SK-N-SH (cell line): ENCODE results near the gene SH2D3C. TPM values are rescaled to one million over a fixed set of nuclear protein-coding genes. Genes with fewer than 3 reads are reported as not detected.

Source experiments
- CTCF ChIA-PET: fragments of 300-600, 350-600 bp; formaldehyde crosslinking; extraction: SDS; loops from one replicate; lab custom pipeline; 2021; lab: Yijun Ruan, JAX
- POLR2A ChIA-PET: fragments of 350-600 bp; sonication (Branson Sonifier 250); formaldehyde crosslinking; extraction: SDS; loops from one replicate; lab custom pipeline; 2020; ENCODE audit warnings: antibody characterized with exemption, inconsistent platforms; lab: Yijun Ruan, JAX
- DNase-seq: peaks from one replicate; pipeline ENCODE4 v3.0.0; 2012
- H2AFZ ChIP-seq: fragments of 200-600 bp; sonication (generic); 2 replicates; pipeline ENCODE4 v1.8.1; 2016; ENCODE audit warnings: antibody characterized with exemption, mild to moderate bottlenecking, low read depth
- H3F3A ChIP-seq: fragments of 200-600 bp; sonication (generic); replicated peaks from 2 replicates; pipeline ENCODE3; 2016; ENCODE audit warnings: antibody characterized with exemption, mild to moderate bottlenecking; ENCODE audit not compliant: insufficient read depth
- H3K27ac ChIP-seq, 2 experiments: fragments of 200-500 bp in 1 of 2; fragments of 200-600 bp in 1 of 2; sonication (Bioruptor generic) in 1 of 2; sonication (generic), shearing (Covaris generic) in 1 of 2; 2 replicates each; pipeline versions ENCODE4 v1.5.1 to v1.6.1; 2014 to 2016; ENCODE audit warnings: low read depth in 2 of 2, inconsistent platforms in 1 of 2, low read length in 1 of 2, mild to moderate bottlenecking in 1 of 2, mixed read lengths in 1 of 2
- H3K27me3 ChIP-seq: fragments of 200-600 bp; sonication (generic), shearing (Covaris generic); 2 replicates; pipeline ENCODE4 v1.6.1; 2016; ENCODE audit warnings: mixed run types; ENCODE audit not compliant: insufficient read depth
- H3K36me3 ChIP-seq, 2 experiments: fragments of 200-500 bp in 1 of 2; fragments of 200-600 bp in 1 of 2; sonication (Bioruptor generic) in 1 of 2; sonication (generic) in 1 of 2; replicated peaks in 1 of 2; 2 replicates each; pipeline versions ENCODE3 to v1.5.1; 2014 to 2016; ENCODE audit warnings: low read length in 1 of 2, mild to moderate bottlenecking in 1 of 2; ENCODE audit not compliant: insufficient read depth in 2 of 2, control insufficient read depth in 1 of 2
- H3K4me1 ChIP-seq, 2 experiments: fragments of 200-500 bp in 1 of 2; fragments of 200-600 bp in 1 of 2; sonication (Bioruptor generic) in 1 of 2; sonication (generic), shearing (Covaris generic) in 1 of 2; 2 replicates each; pipeline versions ENCODE4 v1.5.1 to v1.6.1; 2014 to 2016; ENCODE audit warnings: low read depth in 1 of 2, low read length in 1 of 2, mixed run types in 1 of 2; ENCODE audit not compliant: insufficient read depth in 2 of 2, control insufficient read depth in 1 of 2
- H3K4me2 ChIP-seq: fragments of 200-600 bp; sonication (generic), shearing (Covaris generic); 2 replicates; pipeline ENCODE4 v1.6.1; 2017; ENCODE audit warnings: mixed run types
- H3K4me3 ChIP-seq, 2 experiments: fragments of 200-500 bp in 1 of 2; fragments of 200-600 bp in 1 of 2; sonication (Bioruptor generic) in 1 of 2; sonication (generic), shearing (Covaris generic) in 1 of 2; 2 replicates each; pipeline versions ENCODE4 v1.5.1 to v1.8.1; 2014 to 2016; ENCODE audit warnings: low read depth in 2 of 2, inconsistent platforms in 1 of 2, low read length in 1 of 2, mild to moderate bottlenecking in 1 of 2, mixed read lengths in 1 of 2, moderate library complexity in 1 of 2
- H3K79me2 ChIP-seq: fragments of 200-600 bp; sonication (generic); 2 replicates; pipeline ENCODE4 v1.8.1; 2017; ENCODE audit warnings: mild to moderate bottlenecking; ENCODE audit not compliant: insufficient read depth
- H3K9ac ChIP-seq: fragments of 200-600 bp; sonication (generic); 2 replicates; pipeline ENCODE4 v1.6.1; 2017; ENCODE audit warnings: mixed run types
- H3K9me2 ChIP-seq: fragments of 200-600 bp; sonication (generic); 2 replicates; pipeline ENCODE4 v1.6.1; 2017; ENCODE audit warnings: mixed run types
- H3K9me3 ChIP-seq: fragments of 200-600 bp; sonication (generic); 2 replicates; pipeline ENCODE4 v1.6.1; 2017; ENCODE audit warnings: mixed run types, mild to moderate bottlenecking, moderate library complexity
- H4K20me1 ChIP-seq: fragments of 200-600 bp; sonication (generic); 2 replicates; pipeline ENCODE4 v1.6.1; 2017; ENCODE audit warnings: mild to moderate bottlenecking, mixed run types; ENCODE audit not compliant: insufficient read depth
- ELF1 ChIP-seq: IDR thresholded peaks from 2 replicates; pipeline ENCODE4 v1.4.0; 2012
- EZH2phosphoT487 ChIP-seq: fragments of 200-600 bp; sonication (generic); IDR thresholded peaks from 2 replicates; pipeline ENCODE4 v1.6.1; 2017; ENCODE audit warnings: low read depth, mixed run types, mild to moderate bottlenecking, antibody characterized with exemption, moderate library complexity, borderline replicate concordance
- FOXM1 ChIP-seq: IDR thresholded peaks from 2 replicates; pipeline ENCODE4 v1.4.0; 2012; ENCODE audit warnings: low read depth, mild to moderate bottlenecking
- GABPA ChIP-seq: IDR thresholded peaks from 2 replicates; pipeline ENCODE4 v1.4.0; 2012; ENCODE audit warnings: low read depth, mild to moderate bottlenecking
- IRF3 ChIP-seq: fragments of 150-350 bp; IDR thresholded peaks from 2 replicates; pipeline ENCODE4 v1.6.1; 2016; ENCODE audit warnings: mild to moderate bottlenecking, low read depth, low read length
- MAX ChIP-seq: IDR thresholded peaks from 2 replicates; pipeline ENCODE4 v1.4.0; 2012; ENCODE audit warnings: low read depth
- MEF2A ChIP-seq: IDR thresholded peaks from 2 replicates; pipeline ENCODE4 v1.4.0; 2012; ENCODE audit warnings: low read depth, borderline replicate concordance
- MXI1 ChIP-seq: IDR thresholded peaks from 2 replicates; pipeline ENCODE4 v1.6.1; 2012; ENCODE audit warnings: mild to moderate bottlenecking, low read depth, low read length, improper control_type of control experiment
- NFIC ChIP-seq: IDR thresholded peaks from 2 replicates; pipeline ENCODE4 v1.4.0; 2012; ENCODE audit warnings: borderline replicate concordance
- RFX5 ChIP-seq: IDR thresholded peaks from 2 replicates; pipeline ENCODE4 v1.6.1; 2012; ENCODE audit warnings: mild to moderate bottlenecking, improper control_type of control experiment, low read length
- SIN3A ChIP-seq: IDR thresholded peaks from 2 replicates; pipeline ENCODE4 v1.6.1; 2012; ENCODE audit warnings: low read depth, mild to moderate bottlenecking, low read length, moderate library complexity, borderline replicate concordance
- TCF12 ChIP-seq: IDR thresholded peaks from 2 replicates; pipeline ENCODE4 v1.4.0; 2012
- USF1 ChIP-seq: IDR thresholded peaks from 2 replicates; pipeline ENCODE4 v1.4.0; 2012; ENCODE audit warnings: low read depth, borderline replicate concordance
- USF2 ChIP-seq: fragments of 150-350 bp; IDR thresholded peaks from 2 replicates; pipeline ENCODE4 v1.6.1; 2017; ENCODE audit warnings: antibody characterized with exemption, low read length, low read depth, borderline replicate concordance
- YY1 ChIP-seq: IDR thresholded peaks from 2 replicates; pipeline ENCODE4 v1.4.0; 2012; ENCODE audit warnings: low read depth, mild to moderate bottlenecking
- ZBTB33 ChIP-seq: IDR thresholded peaks from 2 replicates; pipeline ENCODE4 v1.4.0; 2012; ENCODE audit warnings: low read depth, borderline replicate concordance
- WGBS: methylation state at CpG from one replicate; pipeline ENCODE4 v1.1.6; 2017; ENCODE audit warnings: low lambda C conversion rate; 5-methylcytosine and 5-hydroxymethylcytosine counted together
- polyA plus RNA-seq, 3 experiments: library from polyadenylated mRNA; depleted of rRNA; stranded (reverse); fragments of >200 nt; gene quantifications; 2 replicates each; pipeline ENCODE4 v1.2.3, GENCODE V29; 2012

SH2D3C gene
- polyA plus RNA-seq, 1 of the 3 experiments (the other 2 are of a cell fraction), result 0.15 TPM

- Histone ChIP-seq H4K20me1 (no peaks in the 10 kb centered on the region), H3K9me2 (no peaks in the 10 kb centered on the region), H3K4me2 (no peak overlapping the region), H3K36me3 (peaks cover 42 to 43% of the 10 kb centered on the region in 2 experiments), H3K9ac (no peak overlapping the region), H3K9me3 (no peaks in the 10 kb centered on the region), H3K27ac (no peak overlapping the region), H2AFZ (no peak overlapping the region), H3K4me1 (peaks cover 6 to 14% of the 10 kb centered on the region in 2 experiments; a peak in 3 of 4 replicates), H3K27me3 (no peaks in the 10 kb centered on the region), H3K79me2 (peaks cover 27% of the 10 kb centered on the region), H3K4me3 (no peak overlapping the region), H3F3A (peaks cover 4% of the 10 kb centered on the region)
- 87% methylated on average over 9 of the region's 9 CpGs for WGBS
- ChIA-PET POLR2A (interaction anchor here (0.7 kb wide), 1 partner anchor 874 kb away, joined by 5 read pairs; no protein-coding TSS in a partner anchor), CTCF (interaction anchor here (0.6 to 1.5 kb wide), 3 partner anchors 25 to 219 kb away, joined by 3 to 6 read pairs (median 3); no protein-coding TSS in a partner anchor)
- peak; percentile 42 for DNase-seq
- TF ChIP-seq SIN3A (no peak), EZH2phosphoT487 (no peak), MAX (no peak), TCF12 (no peak), FOXM1 (no peak), USF2 (no peak), GABPA (no peak), MXI1 (no peak), RFX5 (no peak), MEF2A (no peak), ELF1 (no peak), YY1 (no peak), IRF3 (no peak), ZBTB33 (no peak), USF1 (no peak), NFIC (no peak)
Measured at GRCh38 chr9:127809002-127809539, 30.6 kb upstream of the SH2D3C start.
